Neural crest cell (in vitro differentiated cells): ENCODE measurements around the gene TOX3. TPM values are rescaled to one million over a fixed set of nuclear protein-coding genes. Genes with fewer than 3 reads are reported as not detected.

Source experiments
- DNase-seq: peaks from one replicate; pipeline ENCODE4 v3.0.0; 2021; ENCODE audit warnings: low read depth, mixed read lengths, low spot score
- H3K27ac Mint-ChIP-seq: one replicate; pipeline ENCODE4 v1.8.0; 2021; ENCODE audit warnings: mild to moderate bottlenecking, mixed read lengths; ENCODE audit not compliant: unreplicated experiment
- H3K27me3 Mint-ChIP-seq: 2 replicates; pipeline ENCODE4 v1.8.0; 2021; ENCODE audit warnings: low read depth, mild to moderate bottlenecking, mixed read lengths
- H3K36me3 Mint-ChIP-seq: 2 replicates; pipeline ENCODE4 v1.8.0; 2021; ENCODE audit warnings: low read depth, mild to moderate bottlenecking, mixed read lengths
- H3K4me1 Mint-ChIP-seq: 2 replicates; pipeline ENCODE4 v1.8.0; 2021; ENCODE audit warnings: mixed read lengths
- H3K4me3 Mint-ChIP-seq: one replicate; pipeline ENCODE4 v1.8.0; 2021; ENCODE audit warnings: mild to moderate bottlenecking, mixed read lengths
- H3K9me3 Mint-ChIP-seq: 2 replicates; pipeline ENCODE4 v1.8.0; 2021; ENCODE audit warnings: mixed read lengths
- CTCF ChIP-seq: fragments of 200-600 bp; sonication (generic); conservative IDR thresholded peaks from 2 replicates; pipeline ENCODE4 v1.5.0; 2021; ENCODE audit warnings: antibody characterized with exemption, mild to moderate bottlenecking
- total RNA-seq: library from RNA; stranded (reverse); gene quantifications from 2 replicates; pipeline ENCODE4 v1.2.1, GENCODE V29; 2021

The TOX3 gene
- total RNA-seq, 1 donor from 2014 or later, result 37.5 TPM

- no peak overlapping the region for H3K27ac Mint-ChIP-seq
- TF ChIP-seq CTCF, result no peak
- DNase-seq, result no peak
- H3K4me3 Mint-ChIP-seq, result no peak overlapping the region
- H3K36me3 Mint-ChIP-seq, result peaks cover 2% of the 10 kb centered on the region
- no peaks in the 10 kb centered on the region for H3K27me3 Mint-ChIP-seq
- no peaks in the 10 kb centered on the region for H3K4me1 Mint-ChIP-seq
- peaks cover 9% of the 10 kb centered on the region for H3K9me3 Mint-ChIP-seq
These were observed 148.4 kb downstream of the TOX3 start for GRCh38 chr16:52398491-52398960.

- Mint-ChIP-seq H3K27me3 (no peaks in the 10 kb centered on the region), H3K4me1 (no peaks in the 10 kb centered on the region), H3K27ac (no peak overlapping the region), H3K4me3 (no peak overlapping the region), H3K9me3 (peaks cover 9% of the 10 kb centered on the region), H3K36me3 (peaks cover 2% of the 10 kb centered on the region)
- no peak for DNase-seq
- no peak for TF ChIP-seq CTCF
These were observed 148.9 kb downstream of the TOX3 start for GRCh38 chr16:52398021-52398420.

GRCh38 chr16:52393448-52393847, 153.5 kb downstream of the TOX3 start:
- DNase-seq, result no peak
- Mint-ChIP-seq H3K4me3 (no peak overlapping the region), H3K9me3 (peaks cover 11% of the 10 kb centered on the region), H3K27ac (no peak overlapping the region), H3K36me3 (peaks cover 2% of the 10 kb centered on the region), H3K4me1 (no peaks in the 10 kb centered on the region), H3K27me3 (no peaks in the 10 kb centered on the region)
- TF ChIP-seq CTCF, result no peak

- H3K36me3 Mint-ChIP-seq, result no peaks in the 10 kb centered on the region
- DNase-seq, result no peak
- no peak overlapping the region for H3K27ac Mint-ChIP-seq
- H3K4me3 Mint-ChIP-seq, result no peak overlapping the region
- TF ChIP-seq CTCF, result no peak
- H3K4me1 Mint-ChIP-seq, result no peaks in the 10 kb centered on the region
- H3K9me3 Mint-ChIP-seq, result peaks cover 4% of the 10 kb centered on the region
- no peaks in the 10 kb centered on the region for H3K27me3 Mint-ChIP-seq
These were observed 157.9 kb downstream of the TOX3 start for GRCh38 chr16:52389045-52389444.
